Suprapubic skin (tissue), 4 donors: ENCODE data around the gene ITFG2. TPM values are rescaled to one million over a fixed set of nuclear protein-coding genes. Genes with fewer than 3 reads are reported as not detected.
A peak's percentile ranks its signal among the peaks of the same experiment; 100 is the strongest.

ENCODE experiments used
- DNase-seq, 2 donors: peaks; one replicate each; pipeline ENCODE4 v3.0.0-alpha.2; 2019; ENCODE audit warnings: low spot score in 2 of 2
- H3K27ac ChIP-seq: fragments of 200-600 bp; sonication (generic); one replicate; pipeline ENCODE4 v1.5.1; 2019
- H3K27me3 ChIP-seq: fragments of 200-600 bp; sonication (generic); one replicate; pipeline ENCODE4 v1.5.1; 2019
- H3K36me3 ChIP-seq: fragments of 200-600 bp; sonication (generic); one replicate; pipeline ENCODE4 v1.5.1; 2019
- H3K4me1 ChIP-seq: fragments of 200-600 bp; sonication (generic); one replicate; pipeline ENCODE4 v1.5.1; 2019
- H3K4me3 ChIP-seq: fragments of 200-600 bp; sonication (generic); one replicate; pipeline ENCODE4 v1.5.1; 2019; ENCODE audit warnings: mild to moderate bottlenecking
- H3K9me3 ChIP-seq: fragments of 200-600 bp; sonication (generic); one replicate; pipeline ENCODE4 v1.5.1; 2019
- EP300 ChIP-seq: sonication (generic); formaldehyde crosslinking; IDR thresholded peaks from one replicate; pipeline ENCODE4 v1.6.1; 2017; ENCODE audit warnings: antibody characterized with exemption
- POLR2A ChIP-seq, 2 donors: fragments of 450-650 bp; IDR thresholded peaks; one replicate each; pipeline ENCODE4 v1.6.1; 2017; ENCODE audit warnings: antibody characterized with exemption in 2 of 2, mild to moderate bottlenecking in 2 of 2, moderate library complexity in 2 of 2
- POLR2AphosphoS5 ChIP-seq, 3 donors: sonication (generic); formaldehyde crosslinking; IDR thresholded peaks; one replicate each; pipeline ENCODE4 v1.6.1; 2017; ENCODE audit warnings: antibody characterized with exemption in 3 of 3
- WGBS: methylation state at CpG from one replicate; pipeline ENCODE4 v1.1.5; 2018; 5-methylcytosine and 5-hydroxymethylcytosine counted together
- total RNA-seq, 4 donors: library from RNA; depleted of rRNA; stranded (reverse); fragments of >200 nt; gene quantifications; one replicate each; pipeline ENCODE4 v1.1.0, GENCODE V29; 2016
- TF ChIP-seq, protein P1 (sequence below), 2 donors: fragments of 200-600 bp in 1 of 2; fragments of 450-650 bp in 1 of 2; sonication (generic) in 1 of 2; IDR thresholded peaks; one replicate each; pipeline ENCODE4 v1.5.1; 2016 to 2019; ENCODE audit warnings: antibody characterized with exemption in 2 of 2, mild to moderate bottlenecking in 1 of 2, moderate library complexity in 1 of 2

Gene ITFG2
- total RNA-seq, 4 donors from 2014 or later, result 22.4 to 93.3 (median 35.8) TPM

DNA sequence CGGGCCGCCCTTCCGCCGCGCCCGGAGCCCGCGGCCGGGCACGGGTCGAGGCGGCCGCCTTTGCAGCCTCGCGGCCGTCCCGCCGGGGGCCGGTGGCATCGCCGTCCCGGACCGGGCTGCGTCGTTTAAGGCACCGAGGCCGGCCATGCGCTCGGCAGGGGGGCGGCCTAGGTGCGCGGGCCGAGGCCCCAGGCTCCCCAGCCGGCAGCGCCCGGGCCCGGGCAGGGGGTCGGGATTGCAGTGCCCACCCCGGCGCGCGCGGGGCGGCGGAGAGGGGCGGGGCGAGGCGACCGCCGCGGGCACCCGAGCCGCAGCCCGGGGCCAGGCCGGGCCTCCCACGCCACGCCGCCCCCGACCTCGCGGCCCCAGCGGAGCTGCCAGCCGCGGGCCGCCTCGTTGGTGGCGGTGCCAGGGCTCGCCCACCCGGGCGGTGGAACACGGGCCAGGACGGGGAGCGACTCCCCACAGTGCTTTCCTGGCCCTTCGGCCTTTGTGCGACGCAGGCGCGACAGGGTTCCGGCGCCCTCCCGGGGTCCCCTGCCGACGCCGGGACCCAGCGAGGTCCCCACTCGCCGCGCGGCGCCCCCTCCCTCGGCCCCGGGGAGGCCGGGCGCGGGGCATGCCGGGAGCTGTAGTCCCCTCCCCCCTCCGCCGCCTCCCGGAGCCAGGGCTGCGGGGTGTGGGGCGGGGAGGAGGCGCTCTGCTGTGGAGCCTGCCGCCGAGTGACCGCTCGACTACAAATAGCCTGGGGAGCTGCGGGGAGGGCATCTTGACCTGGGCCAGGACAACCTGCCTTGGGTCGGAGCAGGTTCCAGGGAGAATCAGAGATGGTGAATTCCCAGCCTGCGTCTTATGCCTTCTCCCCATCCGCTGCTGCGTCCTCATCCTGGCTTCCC, 16.9 kb upstream of the ITFG2 start:
- peak; percentile 84 to 90 for DNase-seq

DNA sequence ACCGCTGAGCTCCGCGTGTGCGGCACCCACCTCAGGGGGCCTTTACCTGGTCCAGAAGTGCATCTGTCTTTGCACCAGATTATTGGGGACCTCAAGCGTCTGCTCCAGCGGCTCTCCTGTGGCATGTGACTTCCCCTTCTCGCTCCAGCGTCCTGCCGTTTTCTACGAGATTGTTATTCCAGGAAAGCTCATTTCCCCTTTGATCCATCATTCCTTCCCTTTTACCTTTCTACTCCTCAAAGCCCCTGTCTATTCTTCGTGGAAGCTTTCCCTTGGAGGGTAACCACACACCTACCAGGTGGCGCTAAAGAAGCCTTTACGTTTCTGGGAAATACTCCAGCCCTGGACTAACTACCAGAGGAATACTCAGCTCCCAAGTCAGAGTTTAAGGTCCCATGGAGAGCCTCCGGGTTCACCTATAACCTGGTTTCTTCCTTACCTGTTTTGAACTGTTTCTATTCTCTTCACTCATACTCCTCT, 16.2 kb upstream of the ITFG2 start:
- 7% methylated on average over 14 of the region's 14 CpGs for WGBS
- Histone ChIP-seq H3K27me3 (no peaks in the 10 kb centered on the region), H3K9me3 (no peaks in the 10 kb centered on the region), H3K27ac (peak overlapping the region; percentile 82), H3K36me3 (peaks cover 38% of the 10 kb centered on the region), H3K4me3 (peak overlapping the region; percentile 82), H3K4me1 (peaks cover 46% of the 10 kb centered on the region)
- peak in 1 of 2 donors; percentile 34 for DNase-seq
- TF ChIP-seq POLR2A (IDR thresholded peaks at IDR 0.05), result no peak
- no peak for TF ChIP-seq EP300
- TF ChIP-seq, protein P1, sequence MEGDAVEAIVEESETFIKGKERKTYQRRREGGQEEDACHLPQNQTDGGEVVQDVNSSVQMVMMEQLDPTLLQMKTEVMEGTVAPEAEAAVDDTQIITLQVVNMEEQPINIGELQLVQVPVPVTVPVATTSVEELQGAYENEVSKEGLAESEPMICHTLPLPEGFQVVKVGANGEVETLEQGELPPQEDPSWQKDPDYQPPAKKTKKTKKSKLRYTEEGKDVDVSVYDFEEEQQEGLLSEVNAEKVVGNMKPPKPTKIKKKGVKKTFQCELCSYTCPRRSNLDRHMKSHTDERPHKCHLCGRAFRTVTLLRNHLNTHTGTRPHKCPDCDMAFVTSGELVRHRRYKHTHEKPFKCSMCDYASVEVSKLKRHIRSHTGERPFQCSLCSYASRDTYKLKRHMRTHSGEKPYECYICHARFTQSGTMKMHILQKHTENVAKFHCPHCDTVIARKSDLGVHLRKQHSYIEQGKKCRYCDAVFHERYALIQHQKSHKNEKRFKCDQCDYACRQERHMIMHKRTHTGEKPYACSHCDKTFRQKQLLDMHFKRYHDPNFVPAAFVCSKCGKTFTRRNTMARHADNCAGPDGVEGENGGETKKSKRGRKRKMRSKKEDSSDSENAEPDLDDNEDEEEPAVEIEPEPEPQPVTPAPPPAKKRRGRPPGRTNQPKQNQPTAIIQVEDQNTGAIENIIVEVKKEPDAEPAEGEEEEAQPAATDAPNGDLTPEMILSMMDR (IDR thresholded peaks at IDR 0.05), result no peak
- no peak for TF ChIP-seq POLR2AphosphoS5 (IDR thresholded peaks at IDR 0.05)

More for the DNA sequence above, 16.9 kb upstream of the ITFG2 start:
- H3K9me3 ChIP-seq, result no peaks in the 10 kb centered on the region
- 0% methylated on average over 13 of the region's 111 CpGs for WGBS
- peaks cover 39% of the 10 kb centered on the region for H3K4me1 ChIP-seq
- TF ChIP-seq, protein P1 (IDR thresholded peaks at IDR 0.05), result no peak
- TF ChIP-seq POLR2AphosphoS5 (IDR thresholded peaks at IDR 0.05) (no peak), EP300 (no peak), POLR2A (IDR thresholded peaks at IDR 0.05) (no peak)
- H3K27me3 ChIP-seq, result no peaks in the 10 kb centered on the region
- H3K27ac ChIP-seq, result peak overlapping the region; percentile 82
- peaks cover 31% of the 10 kb centered on the region for H3K36me3 ChIP-seq
- H3K4me3 ChIP-seq, result peak overlapping the region; percentile 82

DNA sequence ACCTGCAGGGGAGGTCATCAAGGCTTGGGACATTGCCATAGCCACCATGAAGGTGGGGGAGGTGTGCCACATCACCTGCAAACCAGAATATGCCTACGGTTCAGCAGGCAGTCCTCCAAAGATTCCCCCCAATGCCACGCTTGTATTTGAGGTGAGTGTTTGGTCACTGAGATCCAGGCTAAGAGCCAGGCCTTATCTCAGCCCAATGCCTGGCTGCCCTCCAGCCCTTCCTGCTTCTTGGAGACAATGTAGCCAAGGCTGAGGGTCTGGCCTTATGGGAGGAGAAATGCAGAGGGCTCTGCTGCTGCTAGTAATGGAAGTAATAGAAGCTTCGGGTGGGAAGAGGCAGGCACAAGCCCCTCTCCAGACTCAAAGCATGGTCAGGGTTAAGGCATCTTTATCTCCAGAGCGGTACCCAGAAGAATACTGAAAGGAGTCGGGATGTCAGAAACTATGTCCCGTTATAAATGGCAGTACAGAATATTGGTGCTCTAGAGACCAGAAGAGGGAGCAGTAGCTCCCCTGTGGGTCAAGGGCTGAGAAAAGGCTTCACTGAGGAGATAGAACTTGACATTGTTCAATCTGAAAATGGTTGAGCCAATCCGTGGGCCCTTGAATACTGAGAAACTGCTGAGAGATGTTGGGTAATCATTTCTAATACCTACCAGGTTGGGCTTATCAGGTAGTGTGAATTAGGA, 14.6 kb upstream of the ITFG2 start:
- H3K27ac ChIP-seq, result no peak overlapping the region
- WGBS, result 84% methylated on average over 7 of the region's 7 CpGs
- TF ChIP-seq POLR2A (IDR thresholded peaks at IDR 0.05), result no peak
- TF ChIP-seq, protein P1 (IDR thresholded peaks at IDR 0.05), result no peak
- TF ChIP-seq EP300, result no peak
- no peak for TF ChIP-seq POLR2AphosphoS5 (IDR thresholded peaks at IDR 0.05)
- peaks cover 52% of the 10 kb centered on the region for H3K36me3 ChIP-seq
- H3K9me3 ChIP-seq, result no peaks in the 10 kb centered on the region
- peaks cover 51% of the 10 kb centered on the region for H3K4me1 ChIP-seq
- no peak for DNase-seq
- no peak overlapping the region for H3K4me3 ChIP-seq
- no peaks in the 10 kb centered on the region for H3K27me3 ChIP-seq

DNA sequence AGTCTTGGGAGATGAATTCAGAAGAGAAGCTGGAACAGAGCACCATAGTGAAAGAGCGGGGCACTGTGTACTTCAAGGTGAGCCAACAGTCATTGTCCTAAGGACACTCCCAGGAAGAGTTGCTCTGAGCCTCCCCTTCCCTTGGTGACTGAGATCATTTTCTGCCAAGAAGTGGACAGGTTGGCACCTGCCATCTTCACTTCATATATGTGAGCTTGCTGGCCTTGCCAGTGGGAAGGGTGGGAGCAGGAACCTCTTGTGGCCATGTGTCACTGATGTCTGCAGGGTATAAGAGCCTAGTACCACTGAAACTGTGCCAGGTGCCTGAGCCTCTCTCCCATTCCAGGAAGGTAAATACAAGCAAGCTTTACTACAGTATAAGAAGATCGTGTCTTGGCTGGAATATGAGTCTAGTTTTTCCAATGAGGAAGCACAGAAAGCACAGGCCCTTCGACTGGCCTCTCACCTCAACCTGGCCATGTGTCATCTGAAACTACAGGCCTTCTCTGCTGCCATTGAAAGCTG, 12.4 kb upstream of the ITFG2 start:
- WGBS, result 54% methylated on average over 3 of the region's 3 CpGs
- Histone ChIP-seq H3K4me3 (no peak overlapping the region), H3K27me3 (no peaks in the 10 kb centered on the region), H3K4me1 (peaks cover 45% of the 10 kb centered on the region), H3K9me3 (no peaks in the 10 kb centered on the region), H3K27ac (peak overlapping the region; percentile 8), H3K36me3 (peaks cover 75% of the 10 kb centered on the region)
- peak in 1 of 3 donors; percentile 19 for TF ChIP-seq POLR2AphosphoS5 (IDR thresholded peaks at IDR 0.05)
- TF ChIP-seq, protein P1 (IDR thresholded peaks at IDR 0.05), result no peak
- no peak for TF ChIP-seq POLR2A (IDR thresholded peaks at IDR 0.05)
- TF ChIP-seq EP300, result no peak
- no peak for DNase-seq
